Transverse colon (tissue), 4 donors: ENCODE measurements around the gene CHST15. TPM values are rescaled to one million over a fixed set of nuclear protein-coding genes. Genes with fewer than 3 reads are reported as not detected.

Source experiments
- DNase-seq: peaks from one replicate; pipeline ENCODE4 v3.0.0-alpha.2; 2019
- H3K27ac ChIP-seq, 4 donors: fragments of 200-600 bp; sonication (generic); 2 replicates each; pipeline ENCODE4 v1.5.1; 2016 to 2018; ENCODE audit warnings: inconsistent platforms in 4 of 4
- H3K27me3 ChIP-seq: fragments of 200-600 bp; sonication (generic); 2 replicates; pipeline ENCODE4 v1.5.1; 2017; ENCODE audit warnings: inconsistent platforms
- H3K36me3 ChIP-seq, 4 donors: fragments of 200-600 bp; sonication (generic); 2 replicates each; pipeline ENCODE4 v1.5.1; 2017 to 2019; ENCODE audit warnings: inconsistent platforms in 4 of 4
- H3K4me1 ChIP-seq, 4 donors: fragments of 200-600 bp; sonication (generic); 2 replicates each; pipeline ENCODE4 v1.5.1; 2017 to 2020; ENCODE audit warnings: inconsistent platforms in 4 of 4
- H3K4me3 ChIP-seq, 4 donors: fragments of 200-600 bp; sonication (generic); 1 replicate in 1 of 4; 2 replicates in 3 of 4; pipeline versions ENCODE4 v1.5.1 to v1.6.1; 2017 to 2019; ENCODE audit warnings: inconsistent platforms in 4 of 4
- H3K9me3 ChIP-seq, 2 donors: fragments of 200-600 bp; sonication (generic); 2 replicates each; pipeline ENCODE4 v1.5.1; 2017 to 2019; ENCODE audit warnings: inconsistent platforms in 2 of 2
- EP300 ChIP-seq: sonication (generic); formaldehyde crosslinking; IDR thresholded peaks from one replicate; pipeline ENCODE4 v1.6.1; 2017; ENCODE audit warnings: antibody characterized with exemption, low read depth
- POLR2A ChIP-seq: fragments of 450-650 bp; IDR thresholded peaks from one replicate; pipeline ENCODE4 v1.6.1; 2016; ENCODE audit warnings: antibody characterized with exemption, mild to moderate bottlenecking, moderate library complexity
- POLR2AphosphoS5 ChIP-seq, 3 donors: sonication (generic); formaldehyde crosslinking; IDR thresholded peaks; one replicate each; pipeline ENCODE4 v1.6.1; 2016; ENCODE audit warnings: antibody characterized with exemption in 3 of 3
- WGBS, 2 donors: methylation state at CpG; one replicate each; pipeline ENCODE4 v1.1.5; 2018; ENCODE audit warnings: low coverage in 1 of 2; 5-methylcytosine and 5-hydroxymethylcytosine counted together
- in situ Hi-C, 4 donors: fragments of 200-750 bp; cut with MboI; loops; one replicate each; pipeline versions ENCODE4 v1.15.0 to v1.15.1; 2017; ENCODE audit warnings: low sequenced_read_pairs in 3 of 4, low pct_ligation_motif_present in 1 of 4, low pct_unique_long_range_greater_than_20kb in 1 of 4
- intact Hi-C: fragments of 100-400 bp; cut with DNase I; formaldehyde crosslinking; loops from one replicate; pipeline ENCODE4 v1.15.1; 2023; ENCODE audit warnings: low total_unique reads
- total RNA-seq, 4 donors: library from RNA; depleted of rRNA; stranded (reverse); fragments of >200 nt; gene quantifications; one replicate each; pipeline ENCODE4 v1.1.0, GENCODE V29; 2016
- TF ChIP-seq, protein P1 (sequence below), 5 experiments: fragments of 200-600 bp in 3 of 5; fragments of 450-650 bp in 2 of 5; sonication (generic) in 3 of 5; IDR thresholded peaks; 1 replicate in 2 of 5; 2 replicates in 3 of 5; pipeline ENCODE4 v1.5.1; 2016 to 2017; ENCODE audit warnings: antibody characterized with exemption in 5 of 5, inconsistent platforms in 3 of 5, mild to moderate bottlenecking in 2 of 5, moderate library complexity in 1 of 5

CHST15 gene
- total RNA-seq, 4 donors from 2014 or later: 10.0 to 25.4 (median 16.0) TPM

DNA sequence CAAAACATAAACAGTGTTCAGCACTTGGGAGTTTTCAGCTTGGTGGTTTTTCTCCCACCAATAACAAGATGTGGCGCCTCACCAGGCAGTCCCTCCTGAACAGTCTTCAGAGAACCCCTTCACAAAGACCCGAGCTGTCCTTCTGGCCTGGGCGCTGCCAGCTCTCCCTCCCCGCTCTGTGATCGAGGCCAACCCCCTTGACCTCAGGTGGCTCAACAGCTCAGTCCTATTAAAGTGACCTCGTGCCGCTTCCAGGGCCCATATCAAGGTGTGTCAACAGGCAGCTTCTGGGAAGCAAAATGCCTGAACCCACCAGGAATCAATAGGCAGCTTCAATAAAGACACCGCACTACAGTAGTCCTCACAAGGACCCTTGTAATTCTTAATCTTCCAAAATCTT lies 63.3 kb downstream of the CHST15 start:
- intact Hi-C loops: no loop called here
- Histone ChIP-seq H3K27me3 (no peaks in the 10 kb centered on the region), H3K36me3 (no peaks in the 10 kb centered on the region), H3K9me3 (no peaks in the 10 kb centered on the region), H3K4me1 (peaks cover 0 to 42% (median 7%) of the 10 kb centered on the region in 4 donors), H3K27ac (no peak overlapping the region), H3K4me3 (no peak overlapping the region)
- in situ Hi-C loops: no loop called here
- 70% methylated on average over 8 of the region's 8 CpGs; no CpG with 5 or more reads in 1 of the 2 donors for WGBS, 2 donors
- DNase-seq: no peak
- no peak for TF ChIP-seq POLR2A

DNA sequence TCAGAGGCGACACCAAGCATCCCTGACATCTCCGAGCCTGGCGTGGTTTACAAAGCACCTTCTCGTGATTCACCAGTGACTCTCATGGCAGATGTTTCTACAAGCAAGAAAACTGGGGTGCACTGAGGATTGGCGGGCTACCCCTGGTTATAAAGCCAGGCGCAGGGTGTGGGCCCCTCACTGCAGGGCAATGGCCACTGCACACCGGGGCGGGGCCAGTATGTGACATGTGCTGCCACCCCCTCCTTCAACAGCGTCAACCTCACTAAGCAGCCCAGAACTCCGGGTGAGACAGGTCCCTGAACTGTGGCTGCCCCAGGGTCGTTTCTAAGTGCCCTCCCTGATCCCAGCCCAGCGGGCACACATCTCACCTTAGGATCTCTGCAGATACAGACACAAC lies 63.8 kb downstream of the CHST15 start:
- Histone ChIP-seq H3K36me3 (no peaks in the 10 kb centered on the region), H3K9me3 (no peaks in the 10 kb centered on the region), H3K27me3 (no peaks in the 10 kb centered on the region), H3K4me1 (peaks cover 0 to 45% (median 7%) of the 10 kb centered on the region in 4 donors), H3K27ac (no peak overlapping the region), H3K4me3 (no peak overlapping the region)
- DNase-seq: no peak
- in situ Hi-C loops (no loop called here), intact Hi-C loops (no loop called here)
- 72% methylated on average over 12 of the region's 12 CpGs; no CpG with 5 or more reads in 1 of the 2 donors for WGBS, 2 donors
- no peak for TF ChIP-seq POLR2AphosphoS5 (IDR thresholded peaks at IDR 0.05)
- TF ChIP-seq POLR2A: no peak
- TF ChIP-seq, protein P1, sequence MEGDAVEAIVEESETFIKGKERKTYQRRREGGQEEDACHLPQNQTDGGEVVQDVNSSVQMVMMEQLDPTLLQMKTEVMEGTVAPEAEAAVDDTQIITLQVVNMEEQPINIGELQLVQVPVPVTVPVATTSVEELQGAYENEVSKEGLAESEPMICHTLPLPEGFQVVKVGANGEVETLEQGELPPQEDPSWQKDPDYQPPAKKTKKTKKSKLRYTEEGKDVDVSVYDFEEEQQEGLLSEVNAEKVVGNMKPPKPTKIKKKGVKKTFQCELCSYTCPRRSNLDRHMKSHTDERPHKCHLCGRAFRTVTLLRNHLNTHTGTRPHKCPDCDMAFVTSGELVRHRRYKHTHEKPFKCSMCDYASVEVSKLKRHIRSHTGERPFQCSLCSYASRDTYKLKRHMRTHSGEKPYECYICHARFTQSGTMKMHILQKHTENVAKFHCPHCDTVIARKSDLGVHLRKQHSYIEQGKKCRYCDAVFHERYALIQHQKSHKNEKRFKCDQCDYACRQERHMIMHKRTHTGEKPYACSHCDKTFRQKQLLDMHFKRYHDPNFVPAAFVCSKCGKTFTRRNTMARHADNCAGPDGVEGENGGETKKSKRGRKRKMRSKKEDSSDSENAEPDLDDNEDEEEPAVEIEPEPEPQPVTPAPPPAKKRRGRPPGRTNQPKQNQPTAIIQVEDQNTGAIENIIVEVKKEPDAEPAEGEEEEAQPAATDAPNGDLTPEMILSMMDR (IDR thresholded peaks at IDR 0.05): no peak
- TF ChIP-seq EP300: no peak

DNA sequence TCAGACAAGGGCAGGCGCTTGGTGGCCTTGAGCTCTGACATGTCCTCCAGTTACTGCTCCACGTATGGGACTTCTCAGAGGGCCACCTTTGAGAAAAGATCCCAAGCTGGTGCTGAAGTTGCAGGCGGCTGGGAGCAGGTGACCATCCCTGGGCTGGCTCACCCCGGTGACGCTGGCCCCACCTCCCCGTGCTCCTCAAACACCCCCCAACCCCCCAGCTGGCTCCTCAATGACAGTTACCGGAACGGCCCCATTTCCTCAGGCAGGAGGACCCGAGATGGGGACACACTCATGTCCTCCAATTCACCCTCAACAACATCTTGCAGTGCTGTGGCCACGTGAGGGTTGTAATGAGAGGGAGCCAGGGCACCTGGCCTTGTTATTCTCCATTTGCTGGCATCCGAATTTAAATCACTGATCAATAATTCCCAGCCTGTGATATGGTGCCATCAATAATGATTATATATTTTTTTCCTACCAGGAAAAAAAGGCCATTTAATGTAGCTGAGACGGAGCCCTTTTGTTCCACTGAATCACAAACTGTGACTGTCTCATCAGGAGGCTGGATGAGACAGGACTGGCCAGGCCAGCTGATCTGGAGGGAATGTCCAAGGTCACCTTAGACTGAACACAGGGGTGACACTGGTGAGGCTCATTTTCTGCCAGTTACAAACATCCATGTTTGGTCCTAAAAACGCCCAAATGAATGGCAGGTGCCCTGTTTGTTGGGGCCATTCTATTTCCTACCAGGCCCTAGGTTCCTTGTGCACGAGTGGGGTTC lies 64.5 kb downstream of the CHST15 start:
- 80 to 88% methylated on average over 3 to 14 of the region's 14 CpGs for WGBS, 2 donors
- Histone ChIP-seq H3K27me3 (no peaks in the 10 kb centered on the region), H3K36me3 (no peaks in the 10 kb centered on the region), H3K9me3 (no peaks in the 10 kb centered on the region), H3K4me1 (peaks cover 0 to 43% (median 5%) of the 10 kb centered on the region in 4 donors), H3K4me3 (no peak overlapping the region), H3K27ac (no peak overlapping the region)
- in situ Hi-C loops (no loop called here), intact Hi-C loops (no loop called here)
- TF ChIP-seq POLR2AphosphoS5 (IDR thresholded peaks at IDR 0.05) (no peak), EP300 (no peak), POLR2A (no peak)
- TF ChIP-seq, protein P1 (IDR thresholded peaks at IDR 0.05): no peak
- no peak for DNase-seq

DNA sequence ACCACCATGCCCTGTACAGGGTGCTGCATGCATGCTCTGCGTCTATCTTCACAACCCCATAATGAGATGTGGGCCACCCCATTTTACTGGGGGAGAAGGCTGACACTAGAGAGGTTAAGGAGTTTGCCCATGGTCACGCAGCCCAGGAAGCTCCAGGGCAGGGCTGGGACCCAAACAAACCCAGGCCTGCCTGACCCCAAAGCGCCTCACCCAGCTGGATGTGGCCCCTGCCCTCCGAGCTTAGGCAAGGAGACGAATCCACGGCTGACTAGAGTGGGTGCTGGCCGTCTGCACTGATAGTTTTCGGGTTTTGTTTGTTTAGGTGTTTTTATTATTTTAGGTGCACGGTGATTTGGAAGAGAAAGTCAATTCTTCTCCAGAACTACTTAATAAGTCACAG lies 65.7 kb downstream of the CHST15 start:
- peaks cover 0 to 31% (median 3%) of the 10 kb centered on the region in 4 donors for H3K4me1 ChIP-seq
- intact Hi-C loops (no loop called here), in situ Hi-C loops (no loop called here)
- H3K27me3 ChIP-seq: no peaks in the 10 kb centered on the region
- WGBS, 2 donors: 78 to 88% methylated on average over 7 to 8 of the region's 9 CpGs
- H3K9me3 ChIP-seq: no peaks in the 10 kb centered on the region
- no peak overlapping the region for H3K4me3 ChIP-seq
- TF ChIP-seq POLR2AphosphoS5 (IDR thresholded peaks at IDR 0.05) (no peak), POLR2A (no peak), EP300 (no peak)
- TF ChIP-seq, protein P1 (IDR thresholded peaks at IDR 0.05): no peak
- no peaks in the 10 kb centered on the region for H3K36me3 ChIP-seq
- DNase-seq: no peak
- no peak overlapping the region for H3K27ac ChIP-seq
